Measurements from ENCODE around the gene SKI. TPM values are rescaled to one million over a fixed set of nuclear protein-coding genes. Genes with fewer than 3 reads are reported as not detected.

Gene SKI
- total and polyA plus RNA-seq, 10 of the 15 experiments (the other 5 are each of a cell fraction or from before 2014, with no cell fraction given) = 0.03 to 14.9 (median 0.96) TPM

- ChIA-PET RAD21 (ENCODE audit: unreplicated experiment) (no interaction called here), CTCF (no interaction called here), POLR2A (no interaction called here), SMC1A (ENCODE audit: uncharacterized antibody, unreplicated experiment) (no interaction called here)
- no peaks in the 10 kb centered on the region for H4K20me1 ChIP-seq (ENCODE audit: control insufficient read depth, insufficient read depth)
- in situ Hi-C loops (cut with MboI) (no loop called here), intact Hi-C loops (cut with micrococcal nuclease; ENCODE audit: unreplicated experiment) (loop anchor here (10.0 kb wide), 1 partner anchor 56 kb away; no protein-coding TSS in a partner anchor)
- DNase-seq (ENCODE audit: low read depth, low spot score) (no peak), FAIRE-seq (no peak), ATAC-seq (no peak)
- no TSS peak for BruUV-seq (replicated peaks)
- no peak for TF ChIP-seq BCLAF1 (IDR thresholded peaks at IDR 0.05)
- no peak for TF ChIP-seq SMAD5 (IDR thresholded peaks at IDR 0.05; ENCODE audit: low read depth)
- TF ChIP-seq PAX5 (IDR thresholded peaks at IDR 0.05; ENCODE audit: borderline replicate concordance, low read depth, low read length) = no peak
- TF ChIP-seq ZZZ3 (IDR thresholded peaks at IDR 0.05; ENCODE audit: control insufficient read depth, insufficient read length, low read depth) = no peak
- no peak for TF ChIP-seq ZNF384 (IDR thresholded peaks at IDR 0.05; ENCODE audit: borderline replicate concordance, low read depth, low read length)
- no peak for TF ChIP-seq BACH1 (IDR thresholded peaks at IDR 0.05; ENCODE audit: borderline replicate concordance)
- TF ChIP-seq POU2F2 (IDR thresholded peaks at IDR 0.05; ENCODE audit: borderline replicate concordance, low read depth, low read length) = no peak
- TF ChIP-seq RCOR1 (conservative IDR thresholded peaks at IDR 0.05; ENCODE audit: low read depth, low read length) = no peak
- no peak for TF ChIP-seq GATAD2B (conservative IDR thresholded peaks at IDR 0.05; ENCODE audit: low read depth)
- no peak for TF ChIP-seq ZBTB33 (IDR thresholded peaks at IDR 0.05)
- TF ChIP-seq ZSCAN29 (IDR thresholded peaks at IDR 0.05) = no peak
- no peak for TF ChIP-seq IRF5 (IDR thresholded peaks at IDR 0.05; ENCODE audit: borderline replicate concordance)
- TF ChIP-seq YBX1 (IDR thresholded peaks at IDR 0.05) = no peak
- no peak for TF ChIP-seq GABPA (IDR thresholded peaks at IDR 0.05; ENCODE audit: low read depth)
- no peak for TF ChIP-seq CHD1 (IDR thresholded peaks at IDR 0.05; ENCODE audit: low read depth, low read length)
- no peak for TF ChIP-seq KAT2A (conservative IDR thresholded peaks at IDR 0.05; ENCODE audit: control insufficient read depth, low read depth, low read length)
- no peak overlapping the region for H3K4me3 ChIP-seq
- no peak overlapping the region for H2AFZ ChIP-seq (ENCODE audit: control insufficient read depth, low read depth, low read length)
- H3K4me2 ChIP-seq (ENCODE audit: control insufficient read depth, insufficient read depth) = no peak overlapping the region
- no peak overlapping the region for H3K27ac ChIP-seq (ENCODE audit: control insufficient read depth, insufficient read depth)
- WGBS (ENCODE audit: insufficient coverage, insufficient replicate concordance, low lambda C conversion rate, missing lambda C conversion rate) = 86% methylated on average over 6 of the region's 6 CpGs
- no peaks in the 10 kb centered on the region for H3K27me3 ChIP-seq (replicated peaks in 1 of 2; ENCODE audit: control insufficient read depth in 2 of 2, insufficient read depth in 2 of 2, low read length in 1 of 2)
- no peaks in the 10 kb centered on the region for H3K9me3 ChIP-seq (replicated peaks; ENCODE audit: control insufficient read depth, insufficient read depth, low read length)
- peaks cover 24% of the 10 kb centered on the region for H3K79me2 ChIP-seq (ENCODE audit: control insufficient read depth, insufficient read depth, low read length)
- H3K9ac ChIP-seq (ENCODE audit: control insufficient read depth, insufficient read depth, low read length) = no peak overlapping the region
- H3K36me3 ChIP-seq (ENCODE audit: control insufficient read depth in 2 of 2, insufficient read depth in 2 of 2, low read length in 1 of 2) = peaks cover 0 to 5% of the 10 kb centered on the region in 2 experiments; a peak in 2 of 4 replicates
- peaks cover 15% of the 10 kb centered on the region for H3K4me1 ChIP-seq (ENCODE audit: control insufficient read depth, insufficient read depth, low read length)
Measured at GRCh38 chr1:2239013-2239370, 10.9 kb downstream of the SKI start.
